ENCODE measurements around the gene TBX19.

Gene TBX19

DNA sequence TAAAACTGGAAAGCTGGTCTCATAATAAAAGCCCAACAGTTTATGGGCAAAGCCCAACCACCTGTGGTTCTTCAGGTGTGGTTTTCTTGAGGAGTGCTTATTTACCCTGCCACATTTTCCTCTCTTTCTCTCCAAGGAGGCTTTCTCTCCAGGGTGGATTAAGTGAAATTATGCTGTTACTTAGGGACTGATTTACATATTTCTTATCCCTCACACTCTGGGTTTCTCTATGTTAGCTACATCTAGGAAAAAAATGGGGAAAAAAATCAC lies 4.8 kb downstream of the TBX19 start:
- Mint-ChIP-seq H3K4me3 (no peak overlapping the region), H3K27me3 (ENCODE audit: low read depth, poor library complexity) (no peaks in the 10 kb centered on the region), H3K36me3 (ENCODE audit: low read depth) (no peaks in the 10 kb centered on the region), H3K27ac (no peak overlapping the region), H3K9me3 (no peaks in the 10 kb centered on the region), H3K4me1 (peaks cover 11% of the 10 kb centered on the region)
- TF ChIP-seq, protein P1, sequence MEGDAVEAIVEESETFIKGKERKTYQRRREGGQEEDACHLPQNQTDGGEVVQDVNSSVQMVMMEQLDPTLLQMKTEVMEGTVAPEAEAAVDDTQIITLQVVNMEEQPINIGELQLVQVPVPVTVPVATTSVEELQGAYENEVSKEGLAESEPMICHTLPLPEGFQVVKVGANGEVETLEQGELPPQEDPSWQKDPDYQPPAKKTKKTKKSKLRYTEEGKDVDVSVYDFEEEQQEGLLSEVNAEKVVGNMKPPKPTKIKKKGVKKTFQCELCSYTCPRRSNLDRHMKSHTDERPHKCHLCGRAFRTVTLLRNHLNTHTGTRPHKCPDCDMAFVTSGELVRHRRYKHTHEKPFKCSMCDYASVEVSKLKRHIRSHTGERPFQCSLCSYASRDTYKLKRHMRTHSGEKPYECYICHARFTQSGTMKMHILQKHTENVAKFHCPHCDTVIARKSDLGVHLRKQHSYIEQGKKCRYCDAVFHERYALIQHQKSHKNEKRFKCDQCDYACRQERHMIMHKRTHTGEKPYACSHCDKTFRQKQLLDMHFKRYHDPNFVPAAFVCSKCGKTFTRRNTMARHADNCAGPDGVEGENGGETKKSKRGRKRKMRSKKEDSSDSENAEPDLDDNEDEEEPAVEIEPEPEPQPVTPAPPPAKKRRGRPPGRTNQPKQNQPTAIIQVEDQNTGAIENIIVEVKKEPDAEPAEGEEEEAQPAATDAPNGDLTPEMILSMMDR (IDR thresholded peaks at IDR 0.05) = no peak
- DNase-seq = no peak

- Mint-ChIP-seq H3K27ac (no peak overlapping the region), H3K36me3 (ENCODE audit: low read depth) (no peaks in the 10 kb centered on the region), H3K9me3 (no peaks in the 10 kb centered on the region)
These were observed 5.6 kb downstream of the TBX19 start for GRCh38 chr1:168285971-168286927.

GRCh38 chr1:168287237-168287664 lies 6.6 kb downstream of the TBX19 start:
- TF ChIP-seq, protein P1 (IDR thresholded peaks at IDR 0.05) = no peak
- H3K4me1 Mint-ChIP-seq = peaks cover 11% of the 10 kb centered on the region
- DNase-seq = no peak
- no peaks in the 10 kb centered on the region for H3K9me3 Mint-ChIP-seq
- H3K4me3 Mint-ChIP-seq = no peak overlapping the region
- no peak overlapping the region for H3K27ac Mint-ChIP-seq
- no peaks in the 10 kb centered on the region for H3K36me3 Mint-ChIP-seq (ENCODE audit: low read depth)
- H3K27me3 Mint-ChIP-seq (ENCODE audit: low read depth, poor library complexity) = no peaks in the 10 kb centered on the region

More at GRCh38 chr1:168285971-168286927, 5.6 kb downstream of the TBX19 start:
- no peaks in the 10 kb centered on the region for H3K27me3 Mint-ChIP-seq (ENCODE audit: low read depth, poor library complexity)
- no peak for DNase-seq
- peaks cover 11% of the 10 kb centered on the region for H3K4me1 Mint-ChIP-seq
- TF ChIP-seq, protein P1 (IDR thresholded peaks at IDR 0.05) = no peak
- no peak overlapping the region for H3K4me3 Mint-ChIP-seq

DNA sequence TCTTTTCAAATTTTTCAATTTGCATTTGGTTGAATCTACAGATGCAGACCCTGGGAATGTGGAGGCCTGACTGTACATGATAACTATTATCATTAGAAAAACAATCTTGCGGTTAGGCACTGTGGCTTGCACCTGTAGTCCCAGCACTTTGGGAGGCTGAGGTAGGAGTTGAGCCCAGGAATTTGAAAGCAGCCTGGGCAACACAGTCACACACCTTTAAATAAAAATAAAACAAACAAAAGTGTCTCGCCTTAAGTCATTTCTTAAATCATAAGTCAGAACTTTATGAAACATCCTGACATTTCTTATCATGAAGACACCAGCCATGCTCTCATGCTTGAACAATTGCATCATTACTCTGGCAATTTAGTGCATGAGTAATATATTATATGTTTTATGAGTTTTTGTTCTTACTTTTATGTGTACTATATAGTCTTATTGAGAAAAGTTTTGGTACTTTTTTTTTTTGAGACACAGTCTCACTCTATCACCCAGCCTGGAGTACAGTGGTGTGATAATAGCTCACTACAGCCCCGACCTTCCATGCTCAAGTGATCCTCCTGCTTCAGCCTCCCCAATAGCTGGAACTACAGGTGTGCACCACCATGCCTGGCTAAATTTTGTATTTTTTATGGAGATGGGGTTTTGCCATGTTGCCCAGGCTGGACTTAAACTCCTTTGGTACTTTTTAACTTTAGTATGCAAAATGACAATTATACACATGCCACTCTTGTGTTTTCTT lies 7.8 kb downstream of the TBX19 start:
- Mint-ChIP-seq H3K9me3 (no peaks in the 10 kb centered on the region), H3K4me1 (peaks cover 11% of the 10 kb centered on the region), H3K27ac (no peak overlapping the region), H3K4me3 (no peak overlapping the region), H3K27me3 (ENCODE audit: low read depth, poor library complexity) (no peaks in the 10 kb centered on the region), H3K36me3 (ENCODE audit: low read depth) (no peaks in the 10 kb centered on the region)
- no peak for DNase-seq
- TF ChIP-seq, protein P1 (IDR thresholded peaks at IDR 0.05) = no peak

GRCh38 chr1:168291222-168291837 lies 10.7 kb downstream of the TBX19 start:
- H3K27ac Mint-ChIP-seq = no peak overlapping the region
- no peak overlapping the region for H3K4me3 Mint-ChIP-seq
- H3K4me1 Mint-ChIP-seq = no peaks in the 10 kb centered on the region
- H3K36me3 Mint-ChIP-seq (ENCODE audit: low read depth) = no peaks in the 10 kb centered on the region
- TF ChIP-seq, protein P1 (IDR thresholded peaks at IDR 0.05) = no peak
- H3K9me3 Mint-ChIP-seq = no peaks in the 10 kb centered on the region
- H3K27me3 Mint-ChIP-seq (ENCODE audit: low read depth, poor library complexity) = no peaks in the 10 kb centered on the region
- no peak for DNase-seq
